ENCODE data around the gene TADA2B.
"Not testable (repeated sequence)": the region's sequence is repeated elsewhere in the genome, so short reads cannot be mapped to it uniquely, and the experiment has no call there.

Gene TADA2B

DNA sequence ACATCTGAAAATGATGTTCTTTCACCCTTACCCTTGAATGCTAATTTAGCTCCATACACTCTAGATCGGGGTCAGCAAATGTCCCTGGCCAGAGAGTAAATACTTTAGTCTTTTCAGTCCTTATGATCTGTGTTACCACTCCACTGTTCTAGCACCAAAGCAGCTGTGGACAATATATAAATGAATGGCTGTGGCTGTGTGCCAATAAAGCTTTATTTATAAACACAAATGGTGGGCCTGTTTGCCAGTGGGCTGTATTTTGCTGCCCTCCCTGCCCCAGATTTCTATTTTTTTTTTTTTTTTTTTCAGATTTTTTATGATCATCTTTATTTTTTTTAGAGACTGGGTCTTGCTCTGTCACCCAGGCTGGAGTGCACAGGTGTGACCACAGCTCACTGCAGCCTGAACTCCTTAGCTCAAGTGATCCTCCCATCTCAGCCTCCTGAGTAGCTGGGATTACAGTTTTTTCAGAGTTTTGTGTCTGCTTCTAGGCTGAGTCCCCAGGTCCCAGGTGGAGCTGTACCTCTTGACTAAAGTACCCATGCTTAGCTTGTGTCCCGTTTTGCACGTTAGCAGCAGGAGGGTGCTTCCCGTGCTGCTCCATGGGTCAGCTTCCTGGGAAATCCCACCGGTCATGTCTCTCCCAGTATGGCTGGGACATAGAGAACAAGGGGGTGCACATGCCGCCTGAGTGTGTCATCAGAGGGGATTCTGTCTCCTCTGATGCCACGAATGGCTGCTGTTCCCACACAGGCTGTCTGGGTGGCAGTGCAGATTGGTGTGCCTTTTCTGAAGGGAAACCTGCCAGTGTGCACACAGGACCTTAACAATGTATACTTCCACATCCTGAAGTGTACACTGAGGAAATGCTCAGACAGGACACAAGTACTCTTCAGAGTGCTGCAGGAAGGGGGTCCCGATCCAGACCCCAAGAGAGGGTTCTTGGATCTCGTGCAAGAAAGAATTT, 40.7 kb downstream of the TADA2B start:
- no peak for DNase-seq

DNA sequence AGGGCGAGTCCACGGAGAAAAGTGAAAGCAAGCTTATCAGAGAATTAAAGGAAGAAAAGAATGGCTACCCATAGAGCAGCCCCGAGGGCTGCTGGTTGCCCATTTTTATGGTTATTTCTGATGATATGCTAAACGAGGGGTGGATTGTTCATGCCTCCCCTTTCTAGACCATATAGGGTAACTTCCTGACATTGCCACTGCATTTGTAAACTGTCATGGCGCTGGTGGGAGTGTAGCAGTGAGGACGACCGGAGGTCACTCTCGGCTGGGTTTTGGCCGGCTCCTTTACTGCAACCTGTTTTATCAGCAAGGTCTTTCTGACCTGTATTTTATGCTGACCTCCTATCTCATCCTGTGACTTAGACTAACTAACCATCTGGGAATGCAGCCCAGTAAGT, 41.4 kb downstream of the TADA2B start:
- not testable (repeated sequence) for DNase-seq

DNA sequence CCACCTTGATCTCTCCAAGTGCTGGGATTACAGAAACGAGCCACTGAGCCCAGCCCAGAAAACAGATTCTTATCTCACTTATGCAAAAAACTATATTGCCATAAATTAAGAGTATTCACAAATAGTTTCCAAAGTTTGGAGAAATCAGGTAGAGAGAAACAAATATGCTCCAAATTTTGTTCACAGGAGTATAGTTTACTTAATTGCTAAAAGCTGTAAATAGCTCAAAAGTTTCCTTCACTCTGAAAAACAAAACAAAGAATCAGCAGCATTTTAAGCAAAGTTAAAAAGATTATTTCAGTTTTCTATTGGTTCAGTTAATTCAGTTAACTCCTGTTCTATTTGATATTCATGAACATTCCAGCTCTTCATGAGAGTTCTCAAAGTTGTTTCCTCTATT, 43.2 kb downstream of the TADA2B start:
- no peak for DNase-seq

DNA sequence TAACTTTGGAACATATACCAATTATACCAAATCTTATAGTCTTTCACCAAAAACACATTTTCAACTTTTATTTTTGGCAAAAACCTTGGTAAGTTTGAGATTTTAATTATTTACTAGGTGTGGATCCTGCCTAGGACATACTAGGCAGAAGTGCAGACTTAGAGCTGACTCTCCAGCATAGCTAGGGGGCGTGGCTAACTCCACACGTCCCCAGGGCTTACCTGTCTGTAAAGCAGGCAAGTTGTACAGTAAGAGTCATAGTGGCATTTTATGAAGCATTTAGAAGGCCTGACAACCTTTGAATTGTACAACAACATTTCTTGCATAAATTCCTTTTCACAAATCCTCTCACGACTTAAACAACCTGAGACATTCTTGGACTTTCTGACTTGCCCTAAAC, 43.9 kb downstream of the TADA2B start:
- DNase-seq: no peak

DNA sequence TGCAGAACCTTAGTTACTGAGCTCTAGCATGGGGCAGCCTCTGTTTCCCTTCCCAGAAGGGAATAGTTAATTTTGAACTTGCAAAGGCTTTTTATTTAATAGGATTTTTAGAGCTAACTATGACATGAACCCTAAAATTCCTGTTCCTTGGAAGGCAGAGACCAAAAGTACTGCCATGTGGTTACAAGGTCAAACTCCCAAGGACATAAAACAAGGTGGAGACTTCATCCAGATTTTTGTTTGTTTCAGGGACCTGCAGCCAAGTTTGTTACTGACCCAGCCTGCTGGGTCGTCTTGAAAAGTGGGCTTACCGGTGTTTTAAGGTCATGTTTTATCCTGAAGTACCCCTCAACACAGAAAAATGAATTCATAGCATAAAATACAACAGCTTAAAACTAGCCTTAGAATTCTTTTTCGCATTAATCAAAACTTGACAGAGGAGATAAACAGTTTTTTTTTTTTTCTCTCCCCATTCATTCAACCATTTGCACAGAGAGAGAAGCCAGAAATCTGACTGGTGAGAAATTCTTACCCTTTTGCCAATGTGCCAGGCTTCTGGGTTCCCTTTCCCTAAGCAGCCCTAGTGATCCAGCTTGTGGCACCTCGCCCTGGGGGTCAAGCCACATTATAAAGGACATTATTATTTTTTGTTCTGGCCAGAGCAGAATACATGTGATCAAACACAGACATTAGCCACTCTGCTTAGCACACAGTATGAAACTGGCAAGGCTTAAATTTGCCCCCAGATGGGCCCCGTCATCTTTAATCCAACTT, 46.2 kb downstream of the TADA2B start:
- DNase-seq: no peak

DNA sequence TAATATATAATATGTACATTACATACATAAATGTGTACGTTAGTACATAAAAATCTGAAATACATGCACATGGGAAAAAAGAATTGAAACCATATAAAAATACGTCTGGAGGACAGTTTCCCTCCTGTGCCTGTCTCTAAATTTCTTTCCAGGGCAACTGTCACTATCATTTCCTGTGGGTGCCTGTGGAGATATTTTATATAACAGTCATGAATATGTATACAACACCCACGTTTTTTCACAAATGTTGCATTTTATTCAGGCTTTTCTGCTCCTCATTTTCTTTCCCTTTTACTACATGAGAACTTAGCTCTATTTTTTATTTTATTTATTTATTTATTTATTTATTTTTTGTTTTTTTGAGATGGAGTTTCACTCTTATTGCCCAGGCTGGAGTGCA, 48.9 kb downstream of the TADA2B start:
- no peak for DNase-seq

DNA sequence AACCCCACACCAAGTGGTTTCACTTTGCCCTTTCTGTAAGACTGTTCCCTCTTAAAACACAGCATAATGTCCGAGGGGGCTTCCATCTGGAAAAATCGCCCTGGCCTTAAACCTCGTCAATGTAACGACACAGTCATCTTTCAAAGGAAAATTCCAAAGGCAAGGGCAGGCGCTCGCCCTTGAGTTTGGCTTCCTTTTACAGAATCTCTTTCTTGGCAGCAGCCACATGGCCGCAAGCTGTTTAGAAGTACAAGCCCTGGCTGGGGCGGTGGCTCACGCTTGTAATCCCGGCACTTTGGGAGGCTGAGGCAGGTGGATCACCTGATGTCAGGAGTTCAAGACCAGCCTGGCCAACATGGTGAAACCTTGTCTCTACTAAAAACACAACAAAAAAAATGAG, 51.7 kb downstream of the TADA2B start:
- no peak for DNase-seq

DNA sequence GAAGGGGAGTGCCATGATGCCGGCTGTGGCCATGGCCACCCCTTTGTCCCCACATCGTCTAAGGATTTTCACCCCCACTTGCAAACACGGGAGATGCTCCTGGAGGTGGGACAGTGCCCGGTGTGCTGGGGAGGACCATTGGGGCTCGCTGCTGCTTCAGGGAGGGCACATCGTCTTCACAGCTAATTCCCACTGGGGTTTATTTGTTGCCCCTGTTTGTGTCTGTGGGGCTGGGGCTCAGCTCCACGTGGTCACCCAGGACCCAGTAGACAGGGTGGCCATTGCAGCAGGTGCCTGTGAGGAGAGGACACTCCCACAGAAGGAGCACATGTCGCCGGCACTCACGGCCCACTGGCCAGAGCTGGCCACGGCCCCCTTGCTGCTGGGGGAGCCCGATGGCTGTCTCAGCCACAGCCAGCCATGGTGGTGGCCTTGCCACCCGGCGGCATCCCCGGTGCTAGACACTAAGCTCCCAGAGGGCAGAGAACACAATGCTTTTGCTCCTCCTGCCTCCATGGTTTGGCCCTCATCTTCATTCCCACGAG, 52.5 kb downstream of the TADA2B start:
- DNase-seq: no peak

DNA sequence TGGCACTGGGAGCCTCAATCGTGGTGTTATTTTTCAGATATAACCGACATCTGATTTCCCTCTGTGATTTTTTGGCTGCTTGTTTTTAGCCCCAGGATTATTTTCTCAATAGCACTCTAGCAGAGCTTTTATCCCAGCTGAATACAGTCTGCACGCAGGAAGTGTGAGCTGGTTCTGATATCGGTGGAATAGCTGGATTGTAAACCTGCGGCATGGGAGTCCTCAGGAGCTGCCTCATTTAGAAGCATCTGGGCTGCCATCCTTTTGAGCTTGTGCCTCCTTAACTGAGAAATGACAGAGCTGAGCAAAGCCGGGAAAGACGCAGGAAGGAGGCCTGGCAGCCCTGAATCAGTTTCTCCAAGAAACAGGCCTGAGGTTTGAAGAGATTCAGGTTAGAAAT, 53.1 kb downstream of the TADA2B start:
- DNase-seq: no peak

DNA sequence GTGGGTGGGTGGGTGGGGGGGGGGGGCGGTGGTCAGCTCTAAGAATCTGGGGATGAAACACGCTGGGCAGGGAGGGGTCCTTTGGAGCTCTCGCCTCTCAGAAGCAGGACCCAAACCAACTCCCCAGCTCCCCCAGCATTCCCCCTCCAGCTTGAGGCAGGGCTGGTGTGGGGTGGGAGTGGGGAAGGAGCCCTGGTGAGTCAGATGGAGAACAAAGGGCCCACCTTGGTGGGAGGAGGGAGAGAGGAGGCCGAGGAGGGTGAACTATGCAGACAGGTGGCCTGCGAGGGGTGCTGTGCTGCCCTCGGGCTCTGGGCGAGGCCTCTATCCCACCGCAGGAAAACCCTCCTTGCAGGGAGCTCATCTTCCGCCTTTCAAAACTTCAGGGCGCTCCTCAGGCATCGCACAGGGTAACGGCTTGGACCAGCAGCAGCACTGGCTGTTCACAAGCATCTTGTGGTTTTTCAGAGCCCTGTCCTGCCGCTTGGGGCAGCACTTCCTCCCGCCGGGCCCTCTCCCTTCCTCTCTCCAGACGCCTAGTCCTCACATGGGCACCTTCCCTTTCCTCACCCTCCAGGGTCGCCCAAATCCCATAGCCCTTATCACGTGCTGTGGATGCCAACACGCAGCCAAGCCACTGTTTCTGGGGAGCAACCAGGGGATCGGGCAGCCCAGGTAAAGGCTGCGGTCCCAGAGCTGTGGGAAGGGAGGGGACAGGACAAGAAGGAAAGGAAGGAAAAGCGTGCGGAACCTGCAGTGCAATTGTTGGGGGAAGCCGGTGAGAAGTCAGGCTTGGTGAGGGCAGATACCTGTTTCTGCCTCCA, 58.7 kb downstream of the TADA2B start:
- DNase-seq: no peak

DNA sequence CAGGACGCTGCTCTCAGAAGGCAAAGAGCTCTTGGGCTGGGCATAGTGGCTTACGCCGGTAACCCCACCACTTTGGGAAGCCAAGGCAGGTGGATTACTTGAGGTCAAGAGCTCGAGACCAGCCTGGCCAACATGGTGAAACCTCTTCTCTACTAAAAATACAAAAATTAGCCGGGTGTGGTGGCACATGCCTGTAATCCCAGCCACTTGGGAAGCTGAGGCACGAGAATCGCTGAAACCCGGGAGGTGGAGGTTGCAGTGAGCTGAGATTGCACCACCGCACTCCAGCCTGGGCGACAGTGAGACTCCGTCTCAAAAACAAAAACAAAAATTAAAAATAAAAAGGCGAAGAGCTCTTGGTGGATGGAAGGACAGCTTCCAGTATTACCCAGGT, 59.3 kb downstream of the TADA2B start:
- not testable (repeated sequence) for DNase-seq

DNA sequence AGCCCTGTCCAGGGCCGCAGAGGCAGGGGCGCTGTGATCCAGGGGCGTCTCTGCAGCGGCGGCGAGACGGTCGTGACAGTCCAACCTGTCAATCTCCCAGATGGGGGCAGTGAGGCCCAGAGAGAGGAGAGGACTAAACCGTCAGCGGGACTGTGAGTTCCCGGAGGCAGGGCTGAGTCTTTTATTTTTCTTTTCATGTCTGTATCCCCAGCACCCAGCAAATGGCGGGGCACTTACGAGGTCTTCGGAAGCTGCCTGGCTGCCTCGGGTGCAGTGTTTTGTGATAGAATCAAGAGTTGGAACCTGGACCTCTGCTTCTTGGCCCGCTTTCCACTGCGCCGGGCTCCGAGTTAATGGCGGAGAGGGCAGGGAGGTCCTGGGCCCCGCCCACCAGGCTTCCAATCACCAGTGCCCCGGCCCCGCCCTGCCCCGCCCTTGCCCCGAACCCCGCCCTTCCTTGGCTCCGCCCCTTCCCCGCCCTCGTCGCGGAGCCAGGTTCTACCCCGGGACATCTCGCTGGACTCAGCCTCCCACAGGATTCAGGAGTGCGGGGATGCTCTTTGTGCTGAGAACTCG, 59.9 kb downstream of the TADA2B start:
- peak; percentile 47 for DNase-seq

DNA sequence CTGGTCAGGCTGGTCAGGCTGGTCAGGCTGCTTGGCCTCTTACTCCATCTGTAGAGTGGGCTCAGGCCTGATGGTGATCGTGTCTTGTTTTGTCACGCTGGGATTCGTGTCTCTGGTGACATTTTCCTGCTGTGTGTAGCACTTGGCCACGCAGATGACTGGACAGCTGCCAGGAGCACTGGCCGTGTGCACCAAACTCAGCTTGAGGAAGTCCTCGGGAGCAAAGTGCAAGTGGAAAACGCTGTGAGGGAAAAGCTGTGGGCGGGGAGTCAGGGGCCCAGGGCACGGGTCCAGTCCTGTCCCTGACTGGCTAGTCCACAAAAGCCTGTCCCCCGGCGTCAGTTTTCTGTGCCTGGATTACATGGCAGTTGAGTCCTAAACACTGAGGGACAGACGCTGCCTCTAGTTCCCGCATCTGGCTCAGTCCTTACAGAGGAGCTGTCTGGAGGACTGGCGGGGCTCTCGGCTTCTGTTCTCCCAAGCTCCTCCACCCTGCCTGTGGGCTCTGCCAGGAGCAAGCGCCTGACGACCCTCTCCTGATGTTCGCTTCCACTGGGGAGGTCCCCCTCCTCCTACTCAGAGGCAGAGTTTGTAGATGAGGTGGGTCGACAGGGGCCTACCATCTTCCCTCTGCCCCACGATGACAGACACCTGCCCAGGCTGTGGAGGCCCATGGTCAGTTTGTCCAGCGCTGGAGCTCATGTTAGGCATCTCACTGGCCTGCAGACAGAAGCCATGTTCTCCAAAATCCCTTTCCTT, 60.6 kb downstream of the TADA2B start:
- DNase-seq: no peak

DNA sequence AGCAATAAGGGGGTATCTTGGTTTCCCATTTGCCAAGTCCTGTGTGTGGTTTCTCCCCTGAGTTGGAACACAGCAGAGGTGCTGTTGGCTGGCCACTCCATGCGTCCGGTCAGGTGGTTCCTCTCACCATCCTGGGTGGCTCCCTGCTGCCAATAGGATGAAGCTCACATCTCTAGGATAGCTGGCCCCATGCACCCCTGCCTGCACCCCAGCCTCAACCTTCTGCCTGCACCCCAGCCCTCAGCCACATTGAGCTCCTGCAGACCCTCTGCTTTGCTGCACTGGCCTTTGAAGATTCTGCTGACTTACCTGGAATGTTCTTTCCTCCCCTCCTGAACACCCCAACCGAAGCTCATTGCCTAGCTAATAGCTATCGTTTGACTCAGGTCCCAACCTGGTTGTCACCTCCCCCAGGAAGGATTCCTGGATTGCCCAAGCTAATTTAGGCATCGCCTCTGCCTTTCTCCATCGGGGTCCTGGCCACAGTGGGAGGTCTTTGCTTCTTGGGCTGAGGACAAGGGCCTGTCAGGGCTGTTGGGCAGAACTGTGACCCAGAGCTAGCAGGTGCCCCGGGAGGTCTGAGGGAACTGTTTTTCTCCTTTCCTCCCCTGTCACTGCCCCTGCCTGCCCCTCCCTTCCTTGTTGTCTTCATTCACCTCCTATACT, 61.3 kb downstream of the TADA2B start:
- no peak for DNase-seq

DNA sequence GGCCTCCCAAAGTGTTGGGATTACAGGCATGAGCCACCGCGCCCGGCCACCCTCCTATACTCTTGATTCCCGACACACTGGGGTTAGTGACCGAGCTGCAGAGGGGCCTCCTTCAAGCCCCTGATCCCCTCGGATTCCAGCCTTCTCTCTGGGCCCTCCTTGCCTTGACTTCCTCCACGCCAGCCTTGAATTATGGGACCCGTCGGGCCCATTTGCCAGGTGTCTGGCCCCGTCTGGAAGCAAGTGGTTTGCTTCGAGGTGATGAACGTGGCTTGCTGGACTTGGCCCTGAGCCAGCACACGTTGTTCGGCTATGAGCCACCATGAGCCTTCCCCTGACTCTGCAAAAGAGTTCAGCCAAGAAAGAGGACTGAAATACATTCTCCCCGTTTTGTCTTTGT, 62.1 kb downstream of the TADA2B start:
- no peak for DNase-seq

DNA sequence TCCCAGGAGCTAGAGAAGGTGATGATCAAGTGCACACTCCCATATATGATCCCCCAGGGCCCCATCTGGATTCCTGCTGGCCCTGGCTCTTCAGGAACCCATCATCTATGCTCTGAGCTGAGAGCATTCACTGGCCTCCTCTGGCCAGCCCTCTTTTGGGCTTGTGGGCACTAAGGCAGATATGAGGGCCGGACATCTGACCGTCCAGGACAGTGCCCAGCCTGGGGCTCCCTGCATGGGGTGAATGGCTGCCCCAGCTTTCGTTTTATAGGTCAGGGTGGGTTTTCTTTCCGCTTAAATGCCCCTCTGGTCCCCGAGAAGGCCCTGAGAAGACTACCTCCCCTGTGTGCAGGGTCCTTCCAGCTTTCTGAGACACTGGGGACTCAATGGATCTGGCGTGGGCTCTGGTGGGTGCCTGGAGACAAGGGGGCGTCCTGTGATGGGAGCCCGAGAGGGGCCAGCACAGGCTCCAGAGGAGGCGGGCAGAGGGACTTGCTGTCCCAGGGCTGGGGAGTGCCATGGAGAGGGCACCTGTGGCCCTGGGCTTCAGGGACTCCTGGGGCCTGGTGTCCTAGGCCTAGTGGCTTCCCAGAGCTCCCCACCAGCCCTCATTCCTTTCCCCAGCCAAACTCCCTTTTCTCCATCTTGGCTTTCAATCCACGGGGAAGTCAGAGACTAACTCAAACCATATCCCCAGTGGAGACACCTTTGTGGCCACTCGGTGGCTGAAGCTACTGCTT, 64.2 kb downstream of the TADA2B start:
- DNase-seq: no peak

All from NCI-H446 treated with DMSO at 0.1 percent for 48 hours (cell line).